HepG2 (cell line): ENCODE measurements around the gene R3HDM4. TPM values are rescaled to one million over a fixed set of nuclear protein-coding genes. Genes with fewer than 3 reads are reported as not detected.
A peak's percentile ranks its signal among the peaks of the same experiment; 100 is the strongest.

Experiments
- ETV6 ChIP-seq: sonication (generic); formaldehyde crosslinking; conservative IDR thresholded peaks from 2 replicates; pipeline ENCODE4 v1.4.0; 2020; ENCODE audit warnings: missing genetic modification reagents
- MEIS2 ChIP-seq: sonication (generic); formaldehyde crosslinking; IDR thresholded peaks from 2 replicates; pipeline ENCODE4 v1.9.0; 2021; ENCODE audit warnings: mild to moderate bottlenecking, missing genetic modification reagents
- RXRA ChIP-seq: sonication (generic); formaldehyde crosslinking; IDR thresholded peaks from 2 replicates; pipeline ENCODE4 v1.5.1; 2020; ENCODE audit warnings: missing genetic modification reagents
- SALL2 ChIP-seq: sonication (generic); formaldehyde crosslinking; IDR thresholded peaks from 2 replicates; pipeline ENCODE4 v1.8.1; 2023; ENCODE audit warnings: mild to moderate bottlenecking, missing genetic modification reagents, inconsistent platforms
- SAP130 ChIP-seq: IDR thresholded peaks from 2 replicates; pipeline ENCODE4 v1.6.1; 2016; ENCODE audit warnings: low read depth
- STAT5B ChIP-seq: sonication (generic); formaldehyde crosslinking; IDR thresholded peaks from 2 replicates; pipeline ENCODE4 v1.4.0; 2020; ENCODE audit warnings: missing genetic modification reagents
- ZKSCAN5 ChIP-seq: sonication (generic); formaldehyde crosslinking; IDR thresholded peaks from 2 replicates; pipeline ENCODE4 v1.5.1; 2020; ENCODE audit warnings: mild to moderate bottlenecking, missing genetic modification reagents
- ZNF75D ChIP-seq: sonication (generic); formaldehyde crosslinking; IDR thresholded peaks from 2 replicates; pipeline ENCODE4 v1.8.1; 2023; ENCODE audit warnings: missing genetic modification reagents, mild to moderate bottlenecking, borderline replicate concordance
- ZSCAN25 ChIP-seq: sonication (generic); formaldehyde crosslinking; IDR thresholded peaks from 2 replicates; pipeline ENCODE4 v1.8.0; 2022; ENCODE audit warnings: mild to moderate bottlenecking, missing genetic modification reagents
- polyA plus RNA-seq, 8 experiments: library from polyadenylated mRNA; depleted of rRNA in 3 of 8; stranded (reverse) in 7 of 8; unstranded in 1 of 8; fragments of >200 nt; fragmentation: Illumina TruSeq in 4 of 8; extraction: Trizol in 4 of 8; gene quantifications; 2 replicates each; pipeline versions ENCODE4 v1.2.1 to v1.2.3, GENCODE V29; 2011 to 2016; ENCODE audit warnings: low read depth in 4 of 8, missing spikeins in 1 of 8, mixed read lengths in 1 of 8; ENCODE audit not compliant: insufficient read depth in 1 of 8
- total RNA-seq, 5 experiments: library from RNA; depleted of rRNA; stranded (reverse); fragments of >200 nt; fragmentation: Illumina TruSeq; extraction: Trizol; gene quantifications; 2 replicates each; pipeline ENCODE4 v1.2.3, GENCODE V29; 2016; ENCODE audit warnings: low read depth in 1 of 5
- TF ChIP-seq, protein P1 (sequence below): sonication (generic); formaldehyde crosslinking; IDR thresholded peaks from 2 replicates; pipeline ENCODE4 v1.4.0; 2020; ENCODE audit warnings: missing genetic modification reagents
- TF ChIP-seq, protein P2 (sequence below): sonication (generic); formaldehyde crosslinking; IDR thresholded peaks from 2 replicates; pipeline ENCODE4 v1.8.0; 2022; ENCODE audit warnings: low read depth, missing genetic modification reagents
- TF ChIP-seq, protein P3 (sequence below): sonication (generic); formaldehyde crosslinking; IDR thresholded peaks from 2 replicates; pipeline ENCODE4 v1.8.0; 2022; ENCODE audit warnings: missing genetic modification reagents, mild to moderate bottlenecking, borderline replicate concordance
- TF ChIP-seq, protein P4 (sequence below): IDR thresholded peaks from 2 replicates; pipeline ENCODE4 v1.6.1; 2016; ENCODE audit warnings: missing genetic modification reagents, missing compliant biosample characterization
- TF ChIP-seq, protein P5 (sequence below): IDR thresholded peaks from 2 replicates; pipeline ENCODE4 v1.4.0; 2020; ENCODE audit warnings: mild to moderate bottlenecking, missing genetic modification reagents

R3HDM4 gene
- total and polyA plus RNA-seq, 2 of the 13 experiments (the other 11 are each of a cell fraction or from before 2014, with no cell fraction given), result 26.2 to 26.9 TPM

DNA sequence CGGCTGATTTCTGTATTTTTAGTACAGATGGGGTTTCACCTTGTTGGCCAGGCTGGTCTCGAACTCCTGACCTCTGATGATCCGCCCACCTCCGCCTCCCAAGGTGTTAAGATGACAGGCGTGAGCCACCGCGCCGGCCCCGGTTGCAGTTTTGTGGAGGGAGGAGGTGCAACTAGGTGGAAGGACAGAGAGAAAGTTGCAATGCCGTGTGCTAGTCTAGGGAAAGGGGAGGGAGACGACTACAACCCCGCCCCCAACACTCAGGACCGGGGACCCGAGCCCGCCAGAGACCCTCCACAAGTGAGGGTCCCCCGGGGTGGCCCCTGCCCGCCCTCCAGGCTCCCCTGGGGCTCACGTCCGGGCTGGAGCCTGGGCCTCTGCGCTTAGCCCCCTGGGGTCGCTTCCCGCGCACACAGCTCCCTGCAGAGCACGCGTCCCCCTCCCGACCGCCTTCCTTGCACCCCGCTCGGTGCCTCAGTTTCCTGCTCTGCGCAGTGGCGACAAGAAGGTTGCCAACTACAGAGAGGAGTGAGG lies 11.6 kb upstream of the R3HDM4 start (continued):
- TF ChIP-seq, protein P1, sequence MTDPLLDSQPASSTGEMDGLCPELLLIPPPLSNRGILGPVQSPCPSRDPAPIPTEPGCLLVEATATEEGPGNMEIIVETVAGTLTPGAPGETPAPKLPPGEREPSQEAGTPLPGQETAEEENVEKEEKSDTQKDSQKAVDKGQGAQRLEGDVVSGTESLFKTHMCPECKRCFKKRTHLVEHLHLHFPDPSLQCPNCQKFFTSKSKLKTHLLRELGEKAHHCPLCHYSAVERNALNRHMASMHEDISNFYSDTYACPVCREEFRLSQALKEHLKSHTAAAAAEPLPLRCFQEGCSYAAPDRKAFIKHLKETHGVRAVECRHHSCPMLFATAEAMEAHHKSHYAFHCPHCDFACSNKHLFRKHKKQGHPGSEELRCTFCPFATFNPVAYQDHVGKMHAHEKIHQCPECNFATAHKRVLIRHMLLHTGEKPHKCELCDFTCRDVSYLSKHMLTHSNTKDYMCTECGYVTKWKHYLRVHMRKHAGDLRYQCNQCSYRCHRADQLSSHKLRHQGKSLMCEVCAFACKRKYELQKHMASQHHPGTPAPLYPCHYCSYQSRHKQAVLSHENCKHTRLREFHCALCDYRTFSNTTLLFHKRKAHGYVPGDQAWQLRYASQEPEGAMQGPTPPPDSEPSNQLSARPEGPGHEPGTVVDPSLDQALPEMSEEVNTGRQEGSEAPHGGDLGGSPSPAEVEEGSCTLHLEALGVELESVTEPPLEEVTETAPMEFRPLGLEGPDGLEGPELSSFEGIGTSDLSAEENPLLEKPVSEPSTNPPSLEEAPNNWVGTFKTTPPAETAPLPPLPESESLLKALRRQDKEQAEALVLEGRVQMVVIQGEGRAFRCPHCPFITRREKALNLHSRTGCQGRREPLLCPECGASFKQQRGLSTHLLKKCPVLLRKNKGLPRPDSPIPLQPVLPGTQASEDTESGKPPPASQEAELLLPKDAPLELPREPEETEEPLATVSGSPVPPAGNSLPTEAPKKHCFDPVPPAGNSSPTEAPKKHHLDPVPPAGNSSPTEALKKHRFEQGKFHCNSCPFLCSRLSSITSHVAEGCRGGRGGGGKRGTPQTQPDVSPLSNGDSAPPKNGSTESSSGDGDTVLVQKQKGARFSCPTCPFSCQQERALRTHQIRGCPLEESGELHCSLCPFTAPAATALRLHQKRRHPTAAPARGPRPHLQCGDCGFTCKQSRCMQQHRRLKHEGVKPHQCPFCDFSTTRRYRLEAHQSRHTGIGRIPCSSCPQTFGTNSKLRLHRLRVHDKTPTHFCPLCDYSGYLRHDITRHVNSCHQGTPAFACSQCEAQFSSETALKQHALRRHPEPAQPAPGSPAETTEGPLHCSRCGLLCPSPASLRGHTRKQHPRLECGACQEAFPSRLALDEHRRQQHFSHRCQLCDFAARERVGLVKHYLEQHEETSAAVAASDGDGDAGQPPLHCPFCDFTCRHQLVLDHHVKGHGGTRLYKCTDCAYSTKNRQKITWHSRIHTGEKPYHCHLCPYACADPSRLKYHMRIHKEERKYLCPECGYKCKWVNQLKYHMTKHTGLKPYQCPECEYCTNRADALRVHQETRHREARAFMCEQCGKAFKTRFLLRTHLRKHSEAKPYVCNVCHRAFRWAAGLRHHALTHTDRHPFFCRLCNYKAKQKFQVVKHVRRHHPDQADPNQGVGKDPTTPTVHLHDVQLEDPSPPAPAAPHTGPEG (CRISPR knock-in tag), result no peak
- TF ChIP-seq ZNF75D (CRISPR knock-in tag) (no peak), MEIS2 (CRISPR knock-in tag) (no peak), ETV6 (no peak), STAT5B (no peak), SAP130 (no peak; the same call in 1 of the 2 replicates), SALL2 (CRISPR knock-in tag) (no peak), ZKSCAN5 (CRISPR knock-in tag) (no peak), RXRA (CRISPR knock-in tag) (peak; percentile 6; the same call in 1 of the 2 replicates), ZSCAN25 (CRISPR knock-in tag) (no peak)
- TF ChIP-seq, protein P2, sequence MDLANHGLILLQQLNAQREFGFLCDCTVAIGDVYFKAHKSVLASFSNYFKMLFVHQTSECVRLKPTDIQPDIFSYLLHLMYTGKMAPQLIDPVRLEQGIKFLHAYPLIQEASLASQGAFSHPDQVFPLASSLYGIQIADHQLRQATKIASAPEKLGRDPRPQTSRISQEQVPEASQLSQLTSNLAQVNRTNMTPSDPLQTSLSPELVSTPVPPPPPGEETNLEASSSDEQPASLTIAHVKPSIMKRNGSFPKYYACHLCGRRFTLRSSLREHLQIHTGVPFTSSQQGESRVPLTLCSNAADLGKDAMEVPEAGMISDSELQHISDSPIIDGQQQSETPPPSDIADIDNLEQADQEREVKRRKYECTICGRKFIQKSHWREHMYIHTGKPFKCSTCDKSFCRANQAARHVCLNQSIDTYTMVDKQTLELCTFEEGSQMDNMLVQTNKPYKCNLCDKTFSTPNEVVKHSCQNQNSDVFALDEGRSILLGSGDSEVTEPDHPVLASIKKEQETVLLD (CRISPR knock-in tag), result peak; percentile 77
- TF ChIP-seq, protein P3, sequence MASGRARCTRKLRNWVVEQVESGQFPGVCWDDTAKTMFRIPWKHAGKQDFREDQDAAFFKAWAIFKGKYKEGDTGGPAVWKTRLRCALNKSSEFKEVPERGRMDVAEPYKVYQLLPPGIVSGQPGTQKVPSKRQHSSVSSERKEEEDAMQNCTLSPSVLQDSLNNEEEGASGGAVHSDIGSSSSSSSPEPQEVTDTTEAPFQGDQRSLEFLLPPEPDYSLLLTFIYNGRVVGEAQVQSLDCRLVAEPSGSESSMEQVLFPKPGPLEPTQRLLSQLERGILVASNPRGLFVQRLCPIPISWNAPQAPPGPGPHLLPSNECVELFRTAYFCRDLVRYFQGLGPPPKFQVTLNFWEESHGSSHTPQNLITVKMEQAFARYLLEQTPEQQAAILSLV (CRISPR knock-in tag), result no peak
- TF ChIP-seq, protein P4, sequence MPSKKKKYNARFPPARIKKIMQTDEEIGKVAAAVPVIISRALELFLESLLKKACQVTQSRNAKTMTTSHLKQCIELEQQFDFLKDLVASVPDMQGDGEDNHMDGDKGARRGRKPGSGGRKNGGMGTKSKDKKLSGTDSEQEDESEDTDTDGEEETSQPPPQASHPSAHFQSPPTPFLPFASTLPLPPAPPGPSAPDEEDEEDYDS (CRISPR knock-in tag), result no peak
- TF ChIP-seq, protein P5, sequence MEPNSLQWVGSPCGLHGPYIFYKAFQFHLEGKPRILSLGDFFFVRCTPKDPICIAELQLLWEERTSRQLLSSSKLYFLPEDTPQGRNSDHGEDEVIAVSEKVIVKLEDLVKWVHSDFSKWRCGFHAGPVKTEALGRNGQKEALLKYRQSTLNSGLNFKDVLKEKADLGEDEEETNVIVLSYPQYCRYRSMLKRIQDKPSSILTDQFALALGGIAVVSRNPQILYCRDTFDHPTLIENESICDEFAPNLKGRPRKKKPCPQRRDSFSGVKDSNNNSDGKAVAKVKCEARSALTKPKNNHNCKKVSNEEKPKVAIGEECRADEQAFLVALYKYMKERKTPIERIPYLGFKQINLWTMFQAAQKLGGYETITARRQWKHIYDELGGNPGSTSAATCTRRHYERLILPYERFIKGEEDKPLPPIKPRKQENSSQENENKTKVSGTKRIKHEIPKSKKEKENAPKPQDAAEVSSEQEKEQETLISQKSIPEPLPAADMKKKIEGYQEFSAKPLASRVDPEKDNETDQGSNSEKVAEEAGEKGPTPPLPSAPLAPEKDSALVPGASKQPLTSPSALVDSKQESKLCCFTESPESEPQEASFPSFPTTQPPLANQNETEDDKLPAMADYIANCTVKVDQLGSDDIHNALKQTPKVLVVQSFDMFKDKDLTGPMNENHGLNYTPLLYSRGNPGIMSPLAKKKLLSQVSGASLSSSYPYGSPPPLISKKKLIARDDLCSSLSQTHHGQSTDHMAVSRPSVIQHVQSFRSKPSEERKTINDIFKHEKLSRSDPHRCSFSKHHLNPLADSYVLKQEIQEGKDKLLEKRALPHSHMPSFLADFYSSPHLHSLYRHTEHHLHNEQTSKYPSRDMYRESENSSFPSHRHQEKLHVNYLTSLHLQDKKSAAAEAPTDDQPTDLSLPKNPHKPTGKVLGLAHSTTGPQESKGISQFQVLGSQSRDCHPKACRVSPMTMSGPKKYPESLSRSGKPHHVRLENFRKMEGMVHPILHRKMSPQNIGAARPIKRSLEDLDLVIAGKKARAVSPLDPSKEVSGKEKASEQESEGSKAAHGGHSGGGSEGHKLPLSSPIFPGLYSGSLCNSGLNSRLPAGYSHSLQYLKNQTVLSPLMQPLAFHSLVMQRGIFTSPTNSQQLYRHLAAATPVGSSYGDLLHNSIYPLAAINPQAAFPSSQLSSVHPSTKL, result no peak
